Trophoblast cell (in vitro differentiated cells and primary cell): ENCODE results near the gene CHKA.
A peak's percentile ranks its signal among the peaks of the same experiment; 100 is the strongest.

Experiments used
- DNase-seq, 2 donors: peaks; one replicate each; pipeline ENCODE4 v3.0.0-alpha.2; 2016
- H2AFZ ChIP-seq: 2 replicates; pipeline ENCODE4 v1.6.1; 2013; ENCODE audit warnings: low read length, moderate library complexity, mild to moderate bottlenecking; ENCODE audit not compliant: insufficient read depth, poor library complexity
- H2AK5ac ChIP-seq: 2 replicates; pipeline ENCODE4 v1.6.1; 2013; ENCODE audit warnings: mild to moderate bottlenecking, low read length
- H2BK120ac ChIP-seq: 2 replicates; pipeline ENCODE4 v1.6.1; 2013; ENCODE audit warnings: low read length, mild to moderate bottlenecking, moderate library complexity; ENCODE audit not compliant: insufficient read depth, poor library complexity
- H2BK12ac ChIP-seq: 2 replicates; pipeline ENCODE4 v1.6.1; 2013; ENCODE audit warnings: mild to moderate bottlenecking, low read length, moderate library complexity
- H2BK5ac ChIP-seq: 2 replicates; pipeline ENCODE4 v1.6.1; 2013; ENCODE audit warnings: low read length, low read depth, moderate library complexity, mild to moderate bottlenecking; ENCODE audit not compliant: poor library complexity
- H3K14ac ChIP-seq: 2 replicates; pipeline ENCODE4 v1.6.1; 2013; ENCODE audit warnings: mild to moderate bottlenecking, low read length
- H3K18ac ChIP-seq: 2 replicates; pipeline ENCODE4 v1.6.1; 2013; ENCODE audit warnings: mild to moderate bottlenecking, low read length
- H3K23ac ChIP-seq: 2 replicates; pipeline ENCODE4 v1.6.1; 2013; ENCODE audit warnings: low read length
- H3K27ac ChIP-seq: 2 replicates; pipeline ENCODE4 v1.5.1; 2013; ENCODE audit warnings: low read depth, mild to moderate bottlenecking, inconsistent platforms, low read length, moderate library complexity
- H3K27me3 ChIP-seq: 2 replicates; pipeline ENCODE4 v1.6.1; 2013; ENCODE audit warnings: inconsistent platforms, mild to moderate bottlenecking, low read length, moderate library complexity; ENCODE audit not compliant: insufficient read depth
- H3K36me3 ChIP-seq, 2 experiments: 1 replicate in 1 of 2; 2 replicates in 1 of 2; pipeline ENCODE4 v1.6.1; 2013; ENCODE audit warnings: low read length in 2 of 2, mild to moderate bottlenecking in 2 of 2, moderate library complexity in 1 of 2; ENCODE audit not compliant: insufficient read depth in 2 of 2, control insufficient read depth in 1 of 2
- H3K4ac ChIP-seq: 2 replicates; pipeline ENCODE4 v1.6.1; 2013; ENCODE audit warnings: low read depth, mild to moderate bottlenecking, low read length, moderate library complexity
- H3K4me1 ChIP-seq, 2 experiments: 1 replicate in 1 of 2; 2 replicates in 1 of 2; pipeline ENCODE4 v1.6.1; 2013; ENCODE audit warnings: low read length in 2 of 2, mild to moderate bottlenecking in 2 of 2, moderate library complexity in 1 of 2; ENCODE audit not compliant: insufficient read depth in 2 of 2, control insufficient read depth in 1 of 2
- H3K4me2 ChIP-seq: 2 replicates; pipeline ENCODE4 v1.6.1; 2013; ENCODE audit warnings: inconsistent platforms, mild to moderate bottlenecking, low read length, moderate library complexity
- H3K4me3 ChIP-seq: 2 replicates; pipeline ENCODE4 v1.5.1; 2013; ENCODE audit warnings: mild to moderate bottlenecking, low read depth, low read length, inconsistent platforms
- H3K79me1 ChIP-seq: one replicate; pipeline ENCODE4 v1.6.1; 2013; ENCODE audit warnings: low read length
- H3K79me2 ChIP-seq: 2 replicates; pipeline ENCODE4 v1.6.1; 2013; ENCODE audit warnings: low read length, mild to moderate bottlenecking; ENCODE audit not compliant: control insufficient read depth, insufficient read depth, poor library complexity
- H3K9ac ChIP-seq: 2 replicates; pipeline ENCODE4 v1.6.1; 2013; ENCODE audit warnings: mild to moderate bottlenecking, low read length
- H3K9me3 ChIP-seq: 2 replicates; pipeline ENCODE4 v1.6.1; 2013; ENCODE audit warnings: low read depth, mild to moderate bottlenecking, control low read depth, inconsistent platforms, low read length; ENCODE audit not compliant: insufficient read depth
- H4K12ac ChIP-seq: 2 replicates; pipeline ENCODE4 v1.6.1; 2013; ENCODE audit warnings: low read depth, mild to moderate bottlenecking, low read length, moderate library complexity
- H4K8ac ChIP-seq: 2 replicates; pipeline ENCODE4 v1.6.1; 2013; ENCODE audit warnings: low read depth, mild to moderate bottlenecking, low read length, moderate library complexity
- H4K91ac ChIP-seq: one replicate; pipeline ENCODE4 v1.6.1; 2013; ENCODE audit warnings: low read depth, mild to moderate bottlenecking, low read length, moderate library complexity
- WGBS: extraction: QIAGEN DNeasy Blood & Tissue Kit; methylation state at CpG from one replicate; pipeline ENCODE4 v1.1.7; 2013; ENCODE audit warnings: missing lambda C conversion rate; ENCODE audit not compliant: insufficient read length, insufficient coverage; ENCODE audit errors: extremely low coverage; 5-methylcytosine and 5-hydroxymethylcytosine counted together

The CHKA gene

DNA sequence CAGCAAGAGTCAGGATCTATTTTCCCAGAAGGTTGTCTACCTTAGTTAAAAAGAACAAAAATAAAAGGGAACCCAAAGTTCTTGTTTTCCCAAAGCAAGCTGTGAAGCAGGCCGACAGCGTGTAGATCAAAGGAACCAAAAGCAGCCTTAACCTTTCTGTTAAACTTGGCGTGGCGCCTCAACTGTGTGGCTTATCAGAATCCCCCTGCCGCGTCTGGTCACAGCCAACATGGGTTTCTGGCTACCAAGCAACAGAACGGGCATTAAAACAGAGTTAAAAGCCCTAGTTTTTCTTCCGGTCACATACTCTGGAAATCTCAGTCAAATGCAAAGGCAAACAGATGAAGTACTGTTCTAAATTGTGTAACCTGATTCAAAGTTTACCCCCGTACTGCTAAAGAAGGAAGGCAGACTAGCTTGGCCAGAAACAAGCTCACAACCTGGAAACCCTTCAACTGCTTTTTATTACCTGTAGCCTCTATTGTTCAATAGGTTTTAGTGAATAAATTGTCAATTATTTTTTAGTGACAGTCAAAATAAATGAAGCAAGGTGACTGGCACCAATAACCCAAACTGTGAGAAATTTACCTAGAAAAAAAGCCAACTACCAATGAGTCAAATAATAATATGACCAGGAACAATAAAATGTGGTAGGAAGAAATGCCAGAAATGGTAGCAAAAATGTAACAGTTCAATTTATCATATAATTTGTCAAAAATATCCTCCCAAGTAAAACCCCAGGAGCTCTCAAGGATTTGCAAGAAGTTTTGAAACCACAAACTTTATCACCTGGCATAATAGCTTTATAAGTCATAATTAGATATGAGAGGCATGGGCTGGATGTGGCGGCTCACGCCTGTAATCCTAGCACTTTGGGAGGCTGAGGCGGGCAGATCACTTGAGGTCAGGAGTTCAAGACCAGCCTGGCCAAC is 21.4 kb downstream of the CHKA start:
- H2BK12ac ChIP-seq: no peak overlapping the region
- H3K4me1 ChIP-seq: peaks cover 0 to 5% of the 10 kb centered on the region in 2 experiments
- H2AK5ac ChIP-seq: no peak overlapping the region
- H4K12ac ChIP-seq: no peak overlapping the region
- H3K4ac ChIP-seq: peak overlapping the region; percentile 8
- no peak overlapping the region for H3K18ac ChIP-seq
- H3K36me3 ChIP-seq: peaks cover 0 to 2% of the 10 kb centered on the region in 2 experiments
- no peak overlapping the region for H3K27ac ChIP-seq
- no peak overlapping the region for H3K14ac ChIP-seq
- H4K91ac ChIP-seq: no peak overlapping the region
- WGBS: no CpG with 5 or more reads among the region's 12 CpGs
- no peak overlapping the region for H2BK5ac ChIP-seq
- DNase-seq: no peak
- no peak overlapping the region for H4K8ac ChIP-seq
- peak overlapping the region; percentile 58 for H3K9ac ChIP-seq
- no peaks in the 10 kb centered on the region for H3K79me1 ChIP-seq
- no peaks in the 10 kb centered on the region for H3K9me3 ChIP-seq
- H3K23ac ChIP-seq: no peak overlapping the region
- no peak overlapping the region for H2BK120ac ChIP-seq
- H3K27me3 ChIP-seq: no peaks in the 10 kb centered on the region
- no peak overlapping the region for H2AFZ ChIP-seq
- H3K4me3 ChIP-seq: no peak overlapping the region
- peaks cover 3% of the 10 kb centered on the region for H3K79me2 ChIP-seq
- no peak overlapping the region for H3K4me2 ChIP-seq

- peaks cover 0 to 5% of the 10 kb centered on the region in 2 experiments for H3K4me1 ChIP-seq
- no peak overlapping the region for H3K9ac ChIP-seq
- H3K36me3 ChIP-seq: peaks cover 2 to 4% of the 10 kb centered on the region in 2 experiments
- H3K79me2 ChIP-seq: peaks cover 3% of the 10 kb centered on the region
- H4K8ac ChIP-seq: no peak overlapping the region
- H3K23ac ChIP-seq: no peak overlapping the region
- H4K12ac ChIP-seq: no peak overlapping the region
- no peak overlapping the region for H4K91ac ChIP-seq
- H2BK120ac ChIP-seq: no peak overlapping the region
- H2BK5ac ChIP-seq: no peak overlapping the region
- H2AFZ ChIP-seq: no peak overlapping the region
- no peak for DNase-seq
- no peak overlapping the region for H3K14ac ChIP-seq
- no peak overlapping the region for H3K4me3 ChIP-seq
- H3K9me3 ChIP-seq: no peaks in the 10 kb centered on the region
- no peaks in the 10 kb centered on the region for H3K79me1 ChIP-seq
- H2AK5ac ChIP-seq: no peak overlapping the region
- no peak overlapping the region for H3K4me2 ChIP-seq
- no peak overlapping the region for H3K27ac ChIP-seq
- H3K27me3 ChIP-seq: no peaks in the 10 kb centered on the region
- no peak overlapping the region for H2BK12ac ChIP-seq
- H3K4ac ChIP-seq: no peak overlapping the region
- no peak overlapping the region for H3K18ac ChIP-seq
These were observed 22.1 kb downstream of the CHKA start for GRCh38 chr11:68099057-68099456.

GRCh38 chr11:68096962-68097361 is 24.2 kb downstream of the CHKA start:
- Histone ChIP-seq H3K79me1 (no peaks in the 10 kb centered on the region), H2BK5ac (no peak overlapping the region), H3K4me2 (no peak overlapping the region), H2AK5ac (no peak overlapping the region), H3K36me3 (peaks cover 2 to 4% of the 10 kb centered on the region in 2 experiments), H3K9ac (no peak overlapping the region), H3K4ac (no peak overlapping the region), H4K91ac (no peak overlapping the region), H3K14ac (no peak overlapping the region), H2BK120ac (no peak overlapping the region), H3K27me3 (no peaks in the 10 kb centered on the region), H3K4me3 (no peak overlapping the region), H3K4me1 (peaks cover 0 to 5% of the 10 kb centered on the region in 2 experiments), H3K23ac (no peak overlapping the region), H3K9me3 (no peaks in the 10 kb centered on the region), H4K12ac (no peak overlapping the region), H4K8ac (no peak overlapping the region), H3K79me2 (no peaks in the 10 kb centered on the region), H2AFZ (no peak overlapping the region), H3K27ac (no peak overlapping the region), H2BK12ac (no peak overlapping the region), H3K18ac (no peak overlapping the region)
- no peak for DNase-seq
- no CpG with 5 or more reads among the region's 8 CpGs for whole genome bisulfite sequencing

DNA sequence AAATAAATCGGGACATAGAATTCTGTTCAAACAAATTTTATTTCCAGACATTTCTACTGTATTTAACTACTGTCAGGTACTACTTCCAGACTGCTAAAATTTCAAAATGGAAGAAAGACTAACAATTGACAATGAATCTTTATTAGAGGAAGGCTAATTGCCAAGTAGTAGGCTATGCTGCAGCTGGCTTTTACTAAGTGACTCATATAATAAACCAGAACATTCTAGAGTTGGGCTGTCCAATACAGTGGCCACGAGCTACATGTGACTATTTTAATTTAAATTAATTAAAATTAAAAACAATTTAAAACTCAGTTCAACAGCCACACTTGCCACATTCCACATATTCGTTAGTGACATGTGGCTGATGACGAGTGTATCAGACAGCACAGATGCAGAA is 27.6 kb downstream of the CHKA start:
- H2BK5ac ChIP-seq: no peak overlapping the region

More for the DNA sequence above, 27.6 kb downstream of the CHKA start:
- no peak overlapping the region for H3K23ac ChIP-seq
- H3K36me3 ChIP-seq: peaks cover 4 to 5% of the 10 kb centered on the region in 2 experiments
- no CpG with 5 or more reads among the region's 4 CpGs for WGBS
- H3K4me2 ChIP-seq: no peak overlapping the region
- H3K4me1 ChIP-seq: no peaks in the 10 kb centered on the region
- H3K27ac ChIP-seq: no peak overlapping the region
- H2AK5ac ChIP-seq: no peak overlapping the region
- H3K27me3 ChIP-seq: no peaks in the 10 kb centered on the region
- H4K91ac ChIP-seq: no peak overlapping the region
- H3K79me1 ChIP-seq: no peaks in the 10 kb centered on the region
- H2BK120ac ChIP-seq: no peak overlapping the region
- no peaks in the 10 kb centered on the region for H3K9me3 ChIP-seq
- no peak overlapping the region for H3K9ac ChIP-seq
- H3K4ac ChIP-seq: no peak overlapping the region
- no peak overlapping the region for H2BK12ac ChIP-seq
- H4K8ac ChIP-seq: no peak overlapping the region
- no peaks in the 10 kb centered on the region for H3K79me2 ChIP-seq
- no peak overlapping the region for H3K18ac ChIP-seq
- no peak overlapping the region for H2AFZ ChIP-seq
- H4K12ac ChIP-seq: no peak overlapping the region
- DNase-seq: no peak
- H3K4me3 ChIP-seq: no peak overlapping the region
- no peak overlapping the region for H3K14ac ChIP-seq
